Fibroblast of villous mesenchyme (primary cell): ENCODE measurements around the gene TLR6. TPM values are rescaled to one million over a fixed set of nuclear protein-coding genes. Genes with fewer than 3 reads are reported as not detected.

Experiments
- DNase-seq: peaks from one replicate; pipeline ENCODE4 v3.0.0-alpha.2; 2010; ENCODE audit warnings: low read depth
- H3K4me3 ChIP-seq: 2 replicates; pipeline ENCODE4 v1.5.1; 2011; ENCODE audit warnings: low read depth, mild to moderate bottlenecking, low read length
- CTCF ChIP-seq: IDR thresholded peaks from 2 replicates; pipeline ENCODE4 v1.5.1; 2012; ENCODE audit warnings: low read depth, mild to moderate bottlenecking, low read length; ENCODE audit not compliant: insufficient read depth
- total RNA-seq: library from RNA; depleted of rRNA; stranded (reverse); fragments of >200 nt; gene quantifications from 2 replicates; pipeline ENCODE4 v1.2.3, GENCODE V29; 2012

Gene TLR6
- total RNA-seq, 1 donor, result 3.0 TPM

GRCh38 chr4:38837849-38838248 lies 18.8 kb downstream of the TLR6 start:
- DNase-seq, result peak; percentile 57
- H3K4me3 ChIP-seq, result no peak overlapping the region
- no peak for TF ChIP-seq CTCF

GRCh38 chr4:38837334-38837733 lies 19.3 kb downstream of the TLR6 start:
- no peak for TF ChIP-seq CTCF
- no peak for DNase-seq

GRCh38 chr4:38834570-38834969 lies 22.0 kb downstream of the TLR6 start:
- no peak for TF ChIP-seq CTCF
- no peak for DNase-seq
- H3K4me3 ChIP-seq, result no peak overlapping the region

More at GRCh38 chr4:38837334-38837733, 19.3 kb downstream of the TLR6 start:
- H3K4me3 ChIP-seq, result no peak overlapping the region

GRCh38 chr4:38832624-38833528 lies 23.7 kb downstream of the TLR6 start:
- no peak overlapping the region for H3K4me3 ChIP-seq
- peak; percentile 28 for TF ChIP-seq CTCF
- no peak for DNase-seq

GRCh38 chr4:38832206-38832605 lies 24.4 kb downstream of the TLR6 start:
- H3K4me3 ChIP-seq, result no peak overlapping the region
- TF ChIP-seq CTCF, result no peak
- no peak for DNase-seq

- TF ChIP-seq CTCF, result no peak
- peak; percentile 54 for DNase-seq
- H3K4me3 ChIP-seq, result no peak overlapping the region
These were observed 25.0 kb downstream of the TLR6 start for GRCh38 chr4:38831653-38832052.
